Peyer's patch (tissue), 4 donors: ENCODE data around the gene CFAP58. TPM values are rescaled to one million over a fixed set of nuclear protein-coding genes. Genes with fewer than 3 reads are reported as not detected.

Experiments used
- DNase-seq, 3 donors: peaks; one replicate each; pipeline ENCODE4 v3.0.0-alpha.2; 2017 to 2019
- H3K27ac ChIP-seq, 4 donors: fragments of 200-600 bp; sonication (generic); one replicate each; pipeline ENCODE4 v1.5.1; 2016 to 2019
- H3K27me3 ChIP-seq, 2 donors: fragments of 200-600 bp; sonication (generic); one replicate each; pipeline ENCODE4 v1.5.1; 2019
- H3K36me3 ChIP-seq, 3 donors: fragments of 200-600 bp; sonication (generic); one replicate each; pipeline ENCODE4 v1.5.1; 2016 to 2019
- H3K4me1 ChIP-seq, 4 donors: fragments of 200-600 bp; sonication (generic); one replicate each; pipeline ENCODE4 v1.5.1; 2016 to 2019
- H3K4me3 ChIP-seq, 4 donors: fragments of 200-600 bp; sonication (generic); 1 replicate in 3 of 4; 2 replicates in 1 of 4; pipeline ENCODE4 v1.5.1; 2016 to 2019; ENCODE audit warnings: mild to moderate bottlenecking in 1 of 4
- H3K9me3 ChIP-seq, 4 donors: fragments of 200-600 bp; sonication (generic); one replicate each; pipeline ENCODE4 v1.5.1; 2016 to 2019; ENCODE audit warnings: mild to moderate bottlenecking in 1 of 4
- POLR2A ChIP-seq, 2 donors: fragments of 450-650 bp; IDR thresholded peaks; one replicate each; pipeline ENCODE4 v1.5.1; 2017; ENCODE audit warnings: antibody characterized with exemption in 2 of 2, mild to moderate bottlenecking in 2 of 2, moderate library complexity in 2 of 2
- total RNA-seq, 4 donors: library from RNA; depleted of rRNA; stranded (reverse); fragments of >200 nt; gene quantifications; one replicate each; pipeline ENCODE4 v1.1.0, GENCODE V29; 2016
- TF ChIP-seq, protein P1 (sequence below), 6 experiments: fragments of 450-650 bp in 4 of 6; fragments of 200-600 bp in 2 of 6; sonication (generic) in 1 of 6; IDR thresholded peaks; one replicate each; pipeline ENCODE4 v1.5.1; 2017 to 2019; ENCODE audit warnings: antibody characterized with exemption in 6 of 6, mild to moderate bottlenecking in 3 of 6, moderate library complexity in 1 of 6

CFAP58 gene
- total RNA-seq, 4 donors from 2014 or later = 2.5 TPM; not detected in 3

DNA sequence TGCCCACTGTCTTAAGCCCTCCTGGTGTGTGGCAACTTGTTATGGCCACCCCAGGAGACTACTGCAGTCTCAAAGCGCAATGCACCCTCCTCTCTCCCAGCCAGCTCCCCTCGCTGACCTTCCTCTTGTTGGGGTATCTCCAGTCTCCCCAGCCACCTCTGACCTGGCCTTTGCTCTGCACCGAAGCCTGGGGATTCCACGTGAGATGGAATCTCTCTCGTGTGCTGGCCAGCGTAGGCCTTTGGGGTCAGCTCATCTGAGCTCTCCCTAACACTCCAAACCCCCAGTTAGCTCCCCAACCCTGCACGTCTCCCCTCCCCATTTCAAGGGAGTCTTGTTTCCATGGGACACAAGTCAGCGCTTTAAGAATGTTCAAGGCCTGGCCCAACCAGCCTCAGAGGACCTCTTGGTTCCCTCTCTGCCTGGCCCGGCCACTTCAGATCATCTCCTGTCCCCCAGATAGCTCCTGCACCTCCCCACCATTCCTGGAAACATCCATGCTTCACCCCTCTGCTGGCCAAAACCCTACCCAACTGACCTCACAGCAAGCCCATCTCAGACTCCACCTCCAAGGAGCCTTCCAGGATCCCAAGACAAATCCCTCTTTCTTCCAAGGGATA is 26.5 kb upstream of the CFAP58 start:
- Histone ChIP-seq H3K9me3 (no peaks in the 10 kb centered on the region), H3K27ac (peak overlapping the region in 2 of 4 donors; percentile 67 to 78), H3K4me1 (peaks cover 11 to 85% (median 46%) of the 10 kb centered on the region in 4 donors), H3K4me3 (no peak overlapping the region), H3K36me3 (no peaks in the 10 kb centered on the region), H3K27me3 (no peaks in the 10 kb centered on the region)
- TF ChIP-seq, protein P1, sequence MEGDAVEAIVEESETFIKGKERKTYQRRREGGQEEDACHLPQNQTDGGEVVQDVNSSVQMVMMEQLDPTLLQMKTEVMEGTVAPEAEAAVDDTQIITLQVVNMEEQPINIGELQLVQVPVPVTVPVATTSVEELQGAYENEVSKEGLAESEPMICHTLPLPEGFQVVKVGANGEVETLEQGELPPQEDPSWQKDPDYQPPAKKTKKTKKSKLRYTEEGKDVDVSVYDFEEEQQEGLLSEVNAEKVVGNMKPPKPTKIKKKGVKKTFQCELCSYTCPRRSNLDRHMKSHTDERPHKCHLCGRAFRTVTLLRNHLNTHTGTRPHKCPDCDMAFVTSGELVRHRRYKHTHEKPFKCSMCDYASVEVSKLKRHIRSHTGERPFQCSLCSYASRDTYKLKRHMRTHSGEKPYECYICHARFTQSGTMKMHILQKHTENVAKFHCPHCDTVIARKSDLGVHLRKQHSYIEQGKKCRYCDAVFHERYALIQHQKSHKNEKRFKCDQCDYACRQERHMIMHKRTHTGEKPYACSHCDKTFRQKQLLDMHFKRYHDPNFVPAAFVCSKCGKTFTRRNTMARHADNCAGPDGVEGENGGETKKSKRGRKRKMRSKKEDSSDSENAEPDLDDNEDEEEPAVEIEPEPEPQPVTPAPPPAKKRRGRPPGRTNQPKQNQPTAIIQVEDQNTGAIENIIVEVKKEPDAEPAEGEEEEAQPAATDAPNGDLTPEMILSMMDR (IDR thresholded peaks at IDR 0.05) = no peak
- no peak for TF ChIP-seq POLR2A (IDR thresholded peaks at IDR 0.05)
- DNase-seq = peak in 1 of 3 donors; percentile 25

DNA sequence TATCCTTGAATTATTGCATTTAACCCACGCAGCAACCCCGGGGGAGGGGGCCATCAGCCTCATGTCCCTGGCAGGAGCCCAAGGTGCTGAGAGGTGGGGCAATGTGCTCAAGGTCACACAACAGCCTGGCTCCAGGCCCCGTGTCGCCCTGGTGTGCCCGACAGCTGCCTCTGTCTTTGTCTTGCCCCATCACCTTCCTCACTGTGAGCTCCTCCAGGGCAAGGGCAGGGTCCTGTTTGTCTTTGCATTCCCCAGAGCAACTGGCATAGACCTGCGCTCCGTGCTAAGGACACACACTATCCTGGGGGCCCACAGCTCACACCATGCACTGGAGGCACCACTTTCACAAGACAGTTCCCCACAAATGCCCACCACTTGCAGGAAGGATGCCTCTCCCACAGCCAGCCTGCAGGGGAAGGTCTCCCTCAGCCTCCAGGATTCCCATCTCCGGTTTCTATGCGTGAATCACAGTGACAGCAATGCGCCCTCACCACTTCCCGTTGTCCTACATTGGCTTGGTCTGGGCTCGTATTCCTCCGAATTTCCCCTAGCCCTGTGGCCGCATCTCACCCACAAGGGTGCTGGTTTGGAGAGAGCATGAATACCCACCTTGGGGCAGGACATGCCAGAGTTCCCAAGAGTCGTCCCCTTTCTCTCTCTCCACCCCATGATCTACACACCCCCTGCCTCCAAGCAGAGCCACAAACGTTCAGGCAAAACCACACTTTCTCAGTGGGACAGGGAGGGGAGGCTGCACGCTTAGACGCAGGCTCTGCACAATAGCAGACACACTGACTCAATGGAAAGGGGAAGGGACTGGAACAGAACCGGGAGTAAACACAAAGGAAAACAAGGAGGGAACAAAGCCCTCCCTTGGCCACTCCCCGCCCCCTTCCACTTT is 25.6 kb upstream of the CFAP58 start:
- Histone ChIP-seq H3K36me3 (no peaks in the 10 kb centered on the region), H3K27ac (peak overlapping the region; percentile 56 to 79 (median 72)), H3K27me3 (no peaks in the 10 kb centered on the region), H3K9me3 (no peaks in the 10 kb centered on the region), H3K4me1 (peaks cover 11 to 85% (median 39%) of the 10 kb centered on the region in 4 donors), H3K4me3 (peak overlapping the region in 2 of 4 donors; percentile 2 to 21)
- TF ChIP-seq POLR2A (IDR thresholded peaks at IDR 0.05) = no peak
- TF ChIP-seq, protein P1 (IDR thresholded peaks at IDR 0.05) = no peak
- peak in 1 of 3 donors; percentile 53 for DNase-seq

DNA sequence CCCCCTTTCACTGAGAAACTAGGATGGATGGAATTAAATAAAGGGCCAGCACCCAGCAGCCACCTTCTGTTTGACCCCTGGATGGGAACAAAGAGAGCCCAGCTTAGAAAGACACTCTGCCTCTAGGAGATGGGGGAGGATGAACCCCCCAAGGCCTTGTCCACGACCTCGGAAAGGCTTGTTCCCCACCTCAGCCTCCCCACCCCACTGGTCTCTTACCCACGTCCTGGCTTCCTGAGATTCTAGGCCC is 25.1 kb upstream of the CFAP58 start:
- no peaks in the 10 kb centered on the region for H3K9me3 ChIP-seq
- peak overlapping the region; percentile 56 to 79 (median 72) for H3K27ac ChIP-seq
- peaks cover 11 to 87% (median 35%) of the 10 kb centered on the region in 4 donors for H3K4me1 ChIP-seq
- no peaks in the 10 kb centered on the region for H3K36me3 ChIP-seq
- peak overlapping the region in 2 of 4 donors; percentile 2 to 21 for H3K4me3 ChIP-seq
- DNase-seq = peak in 1 of 3 donors; percentile 45
- TF ChIP-seq POLR2A (IDR thresholded peaks at IDR 0.05) = no peak
- TF ChIP-seq, protein P1 (IDR thresholded peaks at IDR 0.05) = no peak
- no peaks in the 10 kb centered on the region for H3K27me3 ChIP-seq

DNA sequence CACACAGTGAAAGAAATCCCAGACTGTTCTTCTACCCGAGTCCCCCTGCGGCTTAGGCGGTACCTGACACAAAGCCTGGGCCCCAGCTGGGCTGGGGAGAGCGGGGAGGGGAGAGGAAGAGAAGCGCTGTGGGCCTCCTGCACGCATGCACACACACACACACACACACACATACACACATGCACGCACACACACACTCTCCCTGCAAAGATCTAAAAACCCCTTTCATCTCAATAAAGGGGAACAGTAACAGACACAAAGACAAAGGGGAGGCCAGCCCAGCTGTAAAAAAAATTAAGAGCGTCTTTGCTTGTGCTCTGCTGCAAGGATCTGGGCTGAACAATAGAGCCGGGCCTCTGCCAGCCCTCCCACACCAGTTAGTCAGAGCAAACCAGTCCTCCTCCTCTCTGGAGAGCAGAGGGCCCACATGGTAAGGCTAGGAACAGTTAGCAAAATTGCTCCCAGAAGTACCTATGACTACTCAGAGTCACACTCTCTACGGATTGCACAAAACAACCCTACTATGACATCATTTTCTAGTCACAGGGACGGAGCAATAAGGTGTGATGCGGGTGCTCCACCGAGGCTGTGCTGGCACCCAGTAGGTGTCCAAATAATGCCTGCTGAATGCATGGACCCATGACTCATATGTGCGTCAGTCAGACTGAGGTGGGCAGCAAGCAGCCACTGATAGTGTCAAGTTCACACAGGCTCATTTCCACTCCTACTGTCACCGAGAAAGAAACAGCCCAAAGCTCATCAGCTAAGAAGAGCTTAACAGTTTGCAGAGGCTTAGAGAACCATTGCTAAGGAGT is 24.5 kb upstream of the CFAP58 start:
- peak overlapping the region; percentile 56 to 79 (median 72) for H3K27ac ChIP-seq
- DNase-seq = peak in 2 of 3 donors; percentile 73 to 83
- H3K27me3 ChIP-seq = no peaks in the 10 kb centered on the region
- no peaks in the 10 kb centered on the region for H3K9me3 ChIP-seq
- H3K4me3 ChIP-seq = peak overlapping the region in 1 of 4 donors; percentile 1
- no peaks in the 10 kb centered on the region for H3K36me3 ChIP-seq
- TF ChIP-seq, protein P1 (IDR thresholded peaks at IDR 0.05) = no peak
- TF ChIP-seq POLR2A (IDR thresholded peaks at IDR 0.05) = no peak
- H3K4me1 ChIP-seq = peaks cover 11 to 89% (median 31%) of the 10 kb centered on the region in 4 donors

DNA sequence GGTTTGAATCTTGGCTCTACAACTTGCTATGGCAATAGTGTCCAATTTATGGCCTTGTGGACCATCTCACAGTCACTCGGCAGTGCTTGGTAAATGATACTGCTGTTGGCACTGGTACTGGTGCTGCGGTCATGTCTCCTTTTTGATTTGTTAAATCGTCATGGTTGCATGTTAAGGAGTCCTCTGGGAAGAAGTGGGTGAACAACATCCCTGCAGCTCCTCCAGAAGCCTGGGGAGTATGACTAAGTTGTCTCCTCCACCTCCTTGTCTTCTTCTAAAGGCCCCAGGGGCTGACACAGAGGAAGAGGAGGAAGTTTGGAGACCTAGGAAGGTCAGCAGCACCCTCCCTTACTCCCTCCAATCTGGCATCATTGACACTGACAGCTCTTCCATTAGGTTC is 23.9 kb upstream of the CFAP58 start:
- H3K4me1 ChIP-seq = peaks cover 11 to 93% (median 26%) of the 10 kb centered on the region in 4 donors
- H3K36me3 ChIP-seq = no peaks in the 10 kb centered on the region
- no peak overlapping the region for H3K4me3 ChIP-seq
- no peaks in the 10 kb centered on the region for H3K9me3 ChIP-seq
- peak overlapping the region; percentile 56 to 79 (median 72) for H3K27ac ChIP-seq
- no peak for TF ChIP-seq POLR2A (IDR thresholded peaks at IDR 0.05)
- TF ChIP-seq, protein P1 (IDR thresholded peaks at IDR 0.05) = no peak
- H3K27me3 ChIP-seq = no peaks in the 10 kb centered on the region
- DNase-seq = no peak
